ENCODE results near the gene MESP1.

The MESP1 gene

GRCh38 chr15:89724621-89725020, 26.4 kb downstream of the MESP1 start:
- H3K27ac ChIP-seq (ENCODE audit: insufficient read depth, low read depth, low read length, poor library complexity, severe bottlenecking) = no peak overlapping the region
- H3K36me3 ChIP-seq (ENCODE audit: control insufficient read depth, insufficient read depth, low read length) = no peaks in the 10 kb centered on the region
- no peak overlapping the region for H3K4me3 ChIP-seq (ENCODE audit: insufficient read depth, low read depth, low read length)
- H3K4me1 ChIP-seq (ENCODE audit: control insufficient read depth, insufficient read depth, low read length) = no peaks in the 10 kb centered on the region
- no peaks in the 10 kb centered on the region for H3K9me3 ChIP-seq (ENCODE audit: control insufficient read depth, low read length)
- 100% methylated on average over 1 of the region's 1 CpG for WGBS, 2 experiments
- no peaks in the 10 kb centered on the region for H3K27me3 ChIP-seq (ENCODE audit: control insufficient read depth, insufficient read depth, low read length, poor library complexity, severe bottlenecking)

- H3K27me3 ChIP-seq (ENCODE audit: control insufficient read depth, insufficient read depth, low read length, poor library complexity, severe bottlenecking) = no peaks in the 10 kb centered on the region
- H3K4me1 ChIP-seq (ENCODE audit: control insufficient read depth, insufficient read depth, low read length) = no peaks in the 10 kb centered on the region
- 85 to 90% methylated on average over 1 of the region's 3 CpGs for WGBS, 2 experiments
- H3K36me3 ChIP-seq (ENCODE audit: control insufficient read depth, insufficient read depth, low read length) = no peaks in the 10 kb centered on the region
- H3K27ac ChIP-seq (ENCODE audit: insufficient read depth, low read depth, low read length, poor library complexity, severe bottlenecking) = no peak overlapping the region
- H3K9me3 ChIP-seq (ENCODE audit: control insufficient read depth, low read length) = no peaks in the 10 kb centered on the region
- H3K4me3 ChIP-seq (ENCODE audit: insufficient read depth, low read depth, low read length) = no peak overlapping the region
Observed at GRCh38 chr15:89723031-89723430, 28.0 kb downstream of the MESP1 start.

- no peaks in the 10 kb centered on the region for H3K27me3 ChIP-seq (ENCODE audit: control insufficient read depth, insufficient read depth, low read length, poor library complexity, severe bottlenecking)
- no peak overlapping the region for H3K27ac ChIP-seq (ENCODE audit: insufficient read depth, low read depth, low read length, poor library complexity, severe bottlenecking)
- H3K9me3 ChIP-seq (ENCODE audit: control insufficient read depth, low read length) = no peaks in the 10 kb centered on the region
- no peaks in the 10 kb centered on the region for H3K4me1 ChIP-seq (ENCODE audit: control insufficient read depth, insufficient read depth, low read length)
- WGBS, 2 experiments = 83 to 100% methylated on average over 1 to 2 of the region's 2 CpGs
- no peak overlapping the region for H3K4me3 ChIP-seq (ENCODE audit: insufficient read depth, low read depth, low read length)
- no peaks in the 10 kb centered on the region for H3K36me3 ChIP-seq (ENCODE audit: control insufficient read depth, insufficient read depth, low read length)
Observed at GRCh38 chr15:89714775-89715174, 36.3 kb downstream of the MESP1 start.

GRCh38 chr15:89707577-89707976, 43.5 kb downstream of the MESP1 start:
- no peaks in the 10 kb centered on the region for H3K9me3 ChIP-seq (ENCODE audit: control insufficient read depth, low read length)
- H3K27ac ChIP-seq (ENCODE audit: insufficient read depth, low read depth, low read length, poor library complexity, severe bottlenecking) = no peak overlapping the region
- 100% methylated on average over 1 of the region's 1 CpG for WGBS, 2 experiments
- H3K27me3 ChIP-seq (ENCODE audit: control insufficient read depth, insufficient read depth, low read length, poor library complexity, severe bottlenecking) = no peaks in the 10 kb centered on the region
- H3K4me3 ChIP-seq (ENCODE audit: insufficient read depth, low read depth, low read length) = no peak overlapping the region
- no peaks in the 10 kb centered on the region for H3K36me3 ChIP-seq (ENCODE audit: control insufficient read depth, insufficient read depth, low read length)
- no peaks in the 10 kb centered on the region for H3K4me1 ChIP-seq (ENCODE audit: control insufficient read depth, insufficient read depth, low read length)

- Histone ChIP-seq H3K27ac (ENCODE audit: insufficient read depth, low read depth, low read length, poor library complexity, severe bottlenecking) (no peak overlapping the region), H3K36me3 (ENCODE audit: control insufficient read depth, insufficient read depth, low read length) (no peaks in the 10 kb centered on the region), H3K27me3 (ENCODE audit: control insufficient read depth, insufficient read depth, low read length, poor library complexity, severe bottlenecking) (peaks cover 9% of the 10 kb centered on the region), H3K9me3 (ENCODE audit: control insufficient read depth, low read length) (no peaks in the 10 kb centered on the region), H3K4me3 (ENCODE audit: insufficient read depth, low read depth, low read length) (no peak overlapping the region), H3K4me1 (ENCODE audit: control insufficient read depth, insufficient read depth, low read length) (no peaks in the 10 kb centered on the region)
Observed at GRCh38 chr15:89704411-89704810, 46.6 kb downstream of the MESP1 start.

Measured in ectodermal cell (in vitro differentiated cells).